CD4-positive, alpha-beta T cell (primary cell): ENCODE data around the gene FEM1C. TPM values are rescaled to one million over a fixed set of nuclear protein-coding genes. Genes with fewer than 3 reads are reported as not detected.

Experiments
- ATAC-seq: fragments of 200-7000 bp; cut with Tn5 transposase; one replicate; pipeline ENCODE4 v1.10.0; 2022; ENCODE audit warnings: mild to moderate bottlenecking; ENCODE audit not compliant: poor library complexity
- CTCF ChIA-PET: fragments of 350-600 bp; sonication (Branson Sonifier 250); formaldehyde crosslinking; loops from one replicate; lab custom pipeline; 2021; ENCODE audit warnings: antibody characterized with exemption, inconsistent platforms; lab: Charles Lee
- POLR2A ChIA-PET: fragments of 350-600 bp; sonication (Branson Sonifier 250); formaldehyde crosslinking; loops from one replicate; lab custom pipeline; 2021; ENCODE audit warnings: antibody characterized with exemption, inconsistent platforms; lab: Charles Lee
- DNase-seq, 14 experiments: peaks; one replicate each; pipeline ENCODE4 v3.0.0-alpha.2; 2013 to 2020; ENCODE audit warnings: mixed read lengths in 2 of 14
- H3K27ac ChIP-seq, 2 donors: one replicate each; pipeline versions ENCODE4 v1.5.1 to v1.7.0; 2013; ENCODE audit warnings: low read length in 2 of 2, low read depth in 1 of 2, mild to moderate bottlenecking in 1 of 2
- H3K27me3 ChIP-seq, 2 experiments: 1 replicate in 1 of 2; 2 replicates in 1 of 2; pipeline versions ENCODE4 v1.6.1 to v1.7.0; 2013; ENCODE audit warnings: low read length in 2 of 2, control low read depth in 1 of 2, mild to moderate bottlenecking in 1 of 2, moderate library complexity in 1 of 2; ENCODE audit not compliant: insufficient read depth in 2 of 2, control insufficient read depth in 1 of 2
- H3K36me3 ChIP-seq: one replicate; pipeline ENCODE4 v1.6.1; 2013; ENCODE audit warnings: low read length, control low read depth; ENCODE audit not compliant: insufficient read depth
- H3K4me1 ChIP-seq: one replicate; pipeline ENCODE4 v1.6.1; 2013; ENCODE audit warnings: low read length, control low read depth; ENCODE audit not compliant: insufficient read depth
- H3K4me3 ChIP-seq: one replicate; pipeline ENCODE4 v1.5.1; 2013; ENCODE audit warnings: mild to moderate bottlenecking, low read length, moderate library complexity
- H3K9me3 ChIP-seq, 2 experiments: 1 replicate in 1 of 2; 2 replicates in 1 of 2; pipeline versions ENCODE4 v1.6.1 to v1.7.0; 2013; ENCODE audit warnings: low read length in 2 of 2, mild to moderate bottlenecking in 2 of 2, control low read depth in 1 of 2, moderate library complexity in 1 of 2; ENCODE audit not compliant: control insufficient read depth in 1 of 2, insufficient read depth in 1 of 2
- H3K27ac Mint-ChIP-seq: one replicate; pipeline ENCODE4 v1.8.0; 2020; ENCODE audit warnings: mixed read lengths
- H3K27me3 Mint-ChIP-seq: one replicate; pipeline ENCODE4 v1.8.0; 2021; ENCODE audit warnings: mixed read lengths
- H3K36me3 Mint-ChIP-seq: one replicate; pipeline ENCODE4 v1.8.0; 2021; ENCODE audit warnings: low read depth, mixed read lengths
- H3K4me1 Mint-ChIP-seq: one replicate; pipeline ENCODE4 v1.8.0; 2021; ENCODE audit warnings: low read depth, mixed read lengths
- H3K4me3 Mint-ChIP-seq: one replicate; pipeline ENCODE4 v1.8.0; 2020; ENCODE audit warnings: mild to moderate bottlenecking, mixed read lengths
- H3K9me3 Mint-ChIP-seq: one replicate; pipeline ENCODE4 v1.8.0; 2020; ENCODE audit warnings: mixed read lengths
- CTCF ChIP-seq: fragments of 200-600 bp; IDR thresholded peaks from one replicate; pipeline ENCODE4 v1.8.0; 2022; ENCODE audit warnings: antibody characterized with exemption, mild to moderate bottlenecking
- intact Hi-C, 2 experiments: fragments of 100-400 bp; cut with DNase I in 1 of 2; cut with micrococcal nuclease in 1 of 2; formaldehyde crosslinking; loops; one replicate each; pipeline versions ENCODE4 v1.15.1 to v1.9.0; 2023 to 2025; cut with DNase I, micrococcal nuclease
- total RNA-seq, 174 experiments: library from RNA in 2 of 174; stranded (reverse) in 2 of 174; gene quantifications; one replicate each; pipeline ENCODE4 v1.2.3 and lab custom pipeline; 2021 to 2026

FEM1C gene
- total RNA-seq, 2 experiments from 2014 or later, result 43.3 to 44.2 TPM

DNA sequence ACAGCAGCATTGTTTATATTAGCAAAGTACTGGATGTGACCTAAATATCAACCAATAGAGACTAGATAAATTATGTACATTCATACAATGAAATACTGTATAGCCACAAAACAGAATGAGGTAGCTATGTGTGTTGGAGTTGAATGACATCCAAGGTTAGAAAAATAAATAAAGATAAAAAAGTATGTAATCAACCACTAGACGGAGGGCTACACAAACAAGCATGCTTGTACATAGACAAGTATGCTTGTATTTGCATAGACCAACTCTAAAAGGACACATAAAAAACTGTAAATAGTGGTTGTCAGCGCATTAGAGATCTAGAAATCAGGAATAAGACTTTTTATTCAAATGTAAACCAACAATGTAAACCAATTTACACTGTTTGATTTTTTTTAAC, 3.0 kb downstream of the FEM1C start:
- CTCF ChIA-PET, result no interaction called here
- ATAC-seq, result no peak

GRCh38 chr5:115535479-115536035, 9.0 kb downstream of the FEM1C start:
- ATAC-seq, result no peak
- TF ChIP-seq CTCF, result no peak
- Mint-ChIP-seq H3K4me3 (no peak overlapping the region), H3K27me3 (no peaks in the 10 kb centered on the region), H3K9me3 (no peaks in the 10 kb centered on the region), H3K4me1 (peaks cover 94% of the 10 kb centered on the region), H3K36me3 (peaks cover 76% of the 10 kb centered on the region), H3K27ac (no peak overlapping the region)
- CTCF ChIA-PET, result no interaction called here
- no peak overlapping the region for H3K4me3 ChIP-seq
- DNase-seq, result no peak
- intact Hi-C loops, result no loop called here
- H3K27ac ChIP-seq, result no peak overlapping the region
- H3K4me1 ChIP-seq, result peaks cover 2% of the 10 kb centered on the region
- POLR2A ChIA-PET, result interaction anchor here (1.8 kb wide), 1 partner anchor 9 kb away, joined by 7 read pairs; the partner anchor contains the start of gene FEM1C
- peaks cover 45% of the 10 kb centered on the region for H3K36me3 ChIP-seq
- no peaks in the 10 kb centered on the region for H3K27me3 ChIP-seq
- H3K9me3 ChIP-seq, result no peaks in the 10 kb centered on the region

More for the DNA sequence above, 3.0 kb downstream of the FEM1C start:
- no peaks in the 10 kb centered on the region for H3K9me3 Mint-ChIP-seq
- intact Hi-C loops, result loop anchor here (5.0 to 10.0 kb wide), 3 partner anchors 86 to 367 kb away; partner anchors contain the start of genes AP3S1 (in 1 of the 2), ATG12 (in 1 of the 2) and TMED7 (in 1 of the 2)
- H3K27me3 Mint-ChIP-seq, result no peaks in the 10 kb centered on the region
- no peaks in the 10 kb centered on the region for H3K27me3 ChIP-seq
- peaks cover 85% of the 10 kb centered on the region for H3K4me1 Mint-ChIP-seq
- no peaks in the 10 kb centered on the region for H3K9me3 ChIP-seq
- H3K4me1 ChIP-seq, result peaks cover 16% of the 10 kb centered on the region
- H3K4me3 ChIP-seq, result peak overlapping the region; percentile 76
- peaks cover 29% of the 10 kb centered on the region for H3K36me3 ChIP-seq
- peak overlapping the region; percentile 98 for H3K4me3 Mint-ChIP-seq
- POLR2A ChIA-PET, result interaction anchor here (1.7 kb wide), 1 partner anchor 13 kb away, joined by 5 read pairs; no protein-coding TSS in a partner anchor
- H3K27ac ChIP-seq, result no peak overlapping the region
- TF ChIP-seq CTCF, result no peak
- no peak for DNase-seq
- no peak overlapping the region for H3K27ac Mint-ChIP-seq
- H3K36me3 Mint-ChIP-seq, result peaks cover 86% of the 10 kb centered on the region

- no peaks in the 10 kb centered on the region for H3K27me3 Mint-ChIP-seq
- no peak overlapping the region for H3K4me3 Mint-ChIP-seq
- peaks cover 88% of the 10 kb centered on the region for H3K4me1 Mint-ChIP-seq
- no peaks in the 10 kb centered on the region for H3K9me3 Mint-ChIP-seq
- no peak for TF ChIP-seq CTCF
- POLR2A ChIA-PET, result no interaction called here
- no peak for ATAC-seq
- Histone ChIP-seq H3K27ac (no peak overlapping the region), H3K36me3 (peaks cover 28% of the 10 kb centered on the region), H3K4me1 (no peaks in the 10 kb centered on the region), H3K27me3 (no peaks in the 10 kb centered on the region), H3K4me3 (no peak overlapping the region), H3K9me3 (no peaks in the 10 kb centered on the region)
- DNase-seq, result no peak
- CTCF ChIA-PET, result interaction anchor here (1.3 kb wide), 1 partner anchor 27 kb away, joined by 3 read pairs; no protein-coding TSS in a partner anchor
- H3K36me3 Mint-ChIP-seq, result peaks cover 61% of the 10 kb centered on the region
- no peak overlapping the region for H3K27ac Mint-ChIP-seq
- intact Hi-C loops, result no loop called here
These were observed 12.1 kb downstream of the FEM1C start for GRCh38 chr5:115532517-115532916.
